AG09319 (cell line): ENCODE measurements around the gene SPAG9.
"Not testable (repeated sequence)": the region's sequence is repeated elsewhere in the genome, so short reads cannot be mapped to it uniquely, and the experiment has no call there.

Experiments used
- DNase-seq: peaks from one replicate; pipeline ENCODE4 v3.0.0-alpha.2; 2010; ENCODE audit warnings: low read depth; ENCODE audit errors: extremely low read depth
- TF ChIP-seq, protein P1 (sequence below): IDR thresholded peaks from 2 replicates; pipeline ENCODE4 v1.5.1; 2011; ENCODE audit warnings: low read depth, mild to moderate bottlenecking, inconsistent platforms, low read length, moderate library complexity

Gene SPAG9

DNA sequence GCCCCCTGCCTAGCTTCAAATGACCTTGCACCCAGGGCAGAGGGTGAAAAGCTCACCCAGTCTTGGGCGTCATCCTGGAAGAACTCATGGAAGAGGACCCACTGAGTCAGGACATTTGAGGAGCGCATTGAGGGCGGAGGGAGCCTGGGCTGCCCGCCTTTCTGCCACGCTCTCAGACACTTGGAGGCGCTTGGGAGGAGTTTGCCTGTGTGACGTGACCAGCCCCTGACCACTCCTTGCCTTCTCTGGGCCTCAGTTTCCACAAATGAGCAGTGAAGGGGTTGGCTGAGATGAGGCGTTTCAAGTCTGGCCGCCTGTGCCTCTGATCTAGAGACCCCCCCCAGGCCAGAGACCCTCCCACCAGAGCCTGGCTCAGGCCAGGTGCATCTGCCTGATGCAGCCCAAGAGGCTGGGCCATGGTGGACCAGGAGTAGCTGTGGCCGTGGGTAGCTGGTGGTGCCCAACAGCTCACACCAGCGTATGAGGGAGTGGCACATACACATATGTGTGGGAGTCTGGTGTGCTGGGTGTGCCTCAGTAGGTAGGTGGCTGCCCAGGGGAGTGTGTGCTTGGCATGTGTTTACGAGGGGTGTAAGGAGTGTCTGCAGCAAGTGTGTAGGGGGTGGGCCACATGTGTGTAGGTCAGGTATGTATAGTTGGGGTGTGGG lies 174.3 kb downstream of the SPAG9 start:
- TF ChIP-seq, protein P1, sequence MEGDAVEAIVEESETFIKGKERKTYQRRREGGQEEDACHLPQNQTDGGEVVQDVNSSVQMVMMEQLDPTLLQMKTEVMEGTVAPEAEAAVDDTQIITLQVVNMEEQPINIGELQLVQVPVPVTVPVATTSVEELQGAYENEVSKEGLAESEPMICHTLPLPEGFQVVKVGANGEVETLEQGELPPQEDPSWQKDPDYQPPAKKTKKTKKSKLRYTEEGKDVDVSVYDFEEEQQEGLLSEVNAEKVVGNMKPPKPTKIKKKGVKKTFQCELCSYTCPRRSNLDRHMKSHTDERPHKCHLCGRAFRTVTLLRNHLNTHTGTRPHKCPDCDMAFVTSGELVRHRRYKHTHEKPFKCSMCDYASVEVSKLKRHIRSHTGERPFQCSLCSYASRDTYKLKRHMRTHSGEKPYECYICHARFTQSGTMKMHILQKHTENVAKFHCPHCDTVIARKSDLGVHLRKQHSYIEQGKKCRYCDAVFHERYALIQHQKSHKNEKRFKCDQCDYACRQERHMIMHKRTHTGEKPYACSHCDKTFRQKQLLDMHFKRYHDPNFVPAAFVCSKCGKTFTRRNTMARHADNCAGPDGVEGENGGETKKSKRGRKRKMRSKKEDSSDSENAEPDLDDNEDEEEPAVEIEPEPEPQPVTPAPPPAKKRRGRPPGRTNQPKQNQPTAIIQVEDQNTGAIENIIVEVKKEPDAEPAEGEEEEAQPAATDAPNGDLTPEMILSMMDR, result no peak
- DNase-seq, result no peak

- no peak for DNase-seq
- TF ChIP-seq, protein P1, result no peak
Observed at GRCh38 chr17:50945779-50946222, 174.9 kb downstream of the SPAG9 start.

- TF ChIP-seq, protein P1, result no peak
- DNase-seq, result no peak
Observed at GRCh38 chr17:50944902-50945720, 175.6 kb downstream of the SPAG9 start.

- no peak for DNase-seq
- TF ChIP-seq, protein P1, result no peak
Observed at GRCh38 chr17:50944054-50944901, 176.4 kb downstream of the SPAG9 start.

DNA sequence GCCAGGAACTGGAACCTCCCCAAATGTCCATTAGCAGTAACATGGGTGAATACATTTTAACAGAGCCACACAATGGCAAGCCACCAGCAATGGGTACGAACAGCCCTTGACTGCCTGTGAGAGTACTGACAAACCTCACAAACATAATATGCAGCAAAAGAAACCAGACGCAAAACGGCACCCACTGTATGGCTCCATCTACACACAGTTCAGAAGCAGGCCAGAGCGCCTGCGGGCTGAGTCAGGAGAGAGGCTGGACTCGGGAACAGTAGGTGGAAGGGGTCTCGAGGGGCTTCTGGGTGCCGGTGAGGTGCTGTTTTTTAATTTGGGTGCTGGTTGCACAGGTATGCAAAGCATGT lies 177.1 kb downstream of the SPAG9 start:
- TF ChIP-seq, protein P1, result no peak
- DNase-seq, result no peak

DNA sequence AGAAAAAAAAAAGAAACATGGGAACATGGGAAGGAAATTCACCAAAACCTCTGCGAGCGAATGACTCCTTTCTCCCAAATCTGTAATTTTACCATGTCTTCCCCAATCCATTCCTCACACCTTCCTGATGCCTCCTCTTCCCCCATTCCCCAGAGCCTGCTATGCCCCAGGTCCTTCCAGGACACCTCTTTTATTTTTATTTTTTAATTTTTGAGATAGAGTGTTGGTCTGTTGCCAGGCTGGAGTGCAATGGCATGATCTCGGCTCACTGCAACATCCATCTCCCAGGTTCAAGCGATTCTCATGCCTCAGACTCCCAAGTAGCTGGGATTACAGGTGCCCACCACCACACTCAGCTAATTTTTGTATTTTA lies 179.0 kb downstream of the SPAG9 start:
- not testable (repeated sequence) for DNase-seq

DNA sequence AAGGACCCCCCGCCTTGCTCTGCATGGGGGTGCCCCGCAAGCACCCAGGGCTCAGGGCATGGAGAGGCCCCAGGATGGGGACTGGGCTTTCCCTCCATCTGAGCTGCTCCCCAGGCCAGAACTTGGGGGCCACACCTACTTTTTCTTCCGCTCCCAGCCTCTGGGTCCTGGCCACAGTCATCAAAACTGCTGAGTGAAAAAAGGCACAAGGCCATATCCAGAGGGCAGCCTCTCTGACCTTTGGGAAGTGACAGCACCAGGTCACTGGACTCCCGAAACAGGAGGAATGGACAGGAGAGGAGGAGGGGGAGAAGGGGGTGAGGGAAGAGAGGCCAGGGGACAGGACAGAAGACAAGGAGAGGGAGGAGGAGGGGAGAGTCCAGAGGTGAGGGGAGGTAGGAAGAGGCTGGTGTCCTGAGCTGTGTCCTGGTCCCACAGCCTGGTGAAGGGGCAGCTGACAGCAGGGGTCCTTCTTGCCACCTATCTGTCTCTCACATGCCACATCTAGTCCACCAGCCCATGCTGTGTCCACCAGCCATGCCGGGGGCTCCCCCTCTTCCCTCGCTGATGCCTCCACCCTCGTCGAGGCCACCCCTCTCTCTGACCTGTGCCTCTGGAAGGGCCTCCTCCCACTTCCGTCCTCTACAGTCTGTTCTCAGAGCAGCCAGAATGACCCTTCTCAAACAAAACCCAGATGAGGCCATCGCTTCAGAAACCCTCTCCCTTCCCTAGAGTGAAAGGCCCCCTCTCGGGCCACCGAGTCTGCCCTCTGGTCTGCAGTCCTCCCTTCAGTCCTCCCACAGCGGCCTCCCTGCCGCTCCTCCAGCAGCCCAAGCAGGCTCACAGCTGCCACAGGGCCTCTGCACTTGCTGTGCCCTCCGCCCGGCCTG lies 180.6 kb downstream of the SPAG9 start:
- TF ChIP-seq, protein P1, result no peak
- no peak for DNase-seq
